GM12873 (cell line): ENCODE results near the gene CLCF1.

ENCODE experiments used
- TF ChIP-seq, protein P1 (sequence below): IDR thresholded peaks from 2 replicates; pipeline ENCODE4 v1.5.1; 2012; ENCODE audit warnings: low read depth, mild to moderate bottlenecking, moderate library complexity, low read length, control low read depth; ENCODE audit not compliant: insufficient read depth; ENCODE audit errors: missing control alignments

CLCF1 gene

GRCh38 chr11:67367761-67368227, 5.6 kb downstream of the CLCF1 start:
- TF ChIP-seq, protein P1, sequence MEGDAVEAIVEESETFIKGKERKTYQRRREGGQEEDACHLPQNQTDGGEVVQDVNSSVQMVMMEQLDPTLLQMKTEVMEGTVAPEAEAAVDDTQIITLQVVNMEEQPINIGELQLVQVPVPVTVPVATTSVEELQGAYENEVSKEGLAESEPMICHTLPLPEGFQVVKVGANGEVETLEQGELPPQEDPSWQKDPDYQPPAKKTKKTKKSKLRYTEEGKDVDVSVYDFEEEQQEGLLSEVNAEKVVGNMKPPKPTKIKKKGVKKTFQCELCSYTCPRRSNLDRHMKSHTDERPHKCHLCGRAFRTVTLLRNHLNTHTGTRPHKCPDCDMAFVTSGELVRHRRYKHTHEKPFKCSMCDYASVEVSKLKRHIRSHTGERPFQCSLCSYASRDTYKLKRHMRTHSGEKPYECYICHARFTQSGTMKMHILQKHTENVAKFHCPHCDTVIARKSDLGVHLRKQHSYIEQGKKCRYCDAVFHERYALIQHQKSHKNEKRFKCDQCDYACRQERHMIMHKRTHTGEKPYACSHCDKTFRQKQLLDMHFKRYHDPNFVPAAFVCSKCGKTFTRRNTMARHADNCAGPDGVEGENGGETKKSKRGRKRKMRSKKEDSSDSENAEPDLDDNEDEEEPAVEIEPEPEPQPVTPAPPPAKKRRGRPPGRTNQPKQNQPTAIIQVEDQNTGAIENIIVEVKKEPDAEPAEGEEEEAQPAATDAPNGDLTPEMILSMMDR: no peak

GRCh38 chr11:67366961-67367760, 6.2 kb downstream of the CLCF1 start:
- TF ChIP-seq, protein P1: no peak

GRCh38 chr11:67366546-67366945, 6.9 kb downstream of the CLCF1 start:
- TF ChIP-seq, protein P1: no peak

GRCh38 chr11:67365736-67366444, 7.5 kb downstream of the CLCF1 start:
- TF ChIP-seq, protein P1: no peak

DNA sequence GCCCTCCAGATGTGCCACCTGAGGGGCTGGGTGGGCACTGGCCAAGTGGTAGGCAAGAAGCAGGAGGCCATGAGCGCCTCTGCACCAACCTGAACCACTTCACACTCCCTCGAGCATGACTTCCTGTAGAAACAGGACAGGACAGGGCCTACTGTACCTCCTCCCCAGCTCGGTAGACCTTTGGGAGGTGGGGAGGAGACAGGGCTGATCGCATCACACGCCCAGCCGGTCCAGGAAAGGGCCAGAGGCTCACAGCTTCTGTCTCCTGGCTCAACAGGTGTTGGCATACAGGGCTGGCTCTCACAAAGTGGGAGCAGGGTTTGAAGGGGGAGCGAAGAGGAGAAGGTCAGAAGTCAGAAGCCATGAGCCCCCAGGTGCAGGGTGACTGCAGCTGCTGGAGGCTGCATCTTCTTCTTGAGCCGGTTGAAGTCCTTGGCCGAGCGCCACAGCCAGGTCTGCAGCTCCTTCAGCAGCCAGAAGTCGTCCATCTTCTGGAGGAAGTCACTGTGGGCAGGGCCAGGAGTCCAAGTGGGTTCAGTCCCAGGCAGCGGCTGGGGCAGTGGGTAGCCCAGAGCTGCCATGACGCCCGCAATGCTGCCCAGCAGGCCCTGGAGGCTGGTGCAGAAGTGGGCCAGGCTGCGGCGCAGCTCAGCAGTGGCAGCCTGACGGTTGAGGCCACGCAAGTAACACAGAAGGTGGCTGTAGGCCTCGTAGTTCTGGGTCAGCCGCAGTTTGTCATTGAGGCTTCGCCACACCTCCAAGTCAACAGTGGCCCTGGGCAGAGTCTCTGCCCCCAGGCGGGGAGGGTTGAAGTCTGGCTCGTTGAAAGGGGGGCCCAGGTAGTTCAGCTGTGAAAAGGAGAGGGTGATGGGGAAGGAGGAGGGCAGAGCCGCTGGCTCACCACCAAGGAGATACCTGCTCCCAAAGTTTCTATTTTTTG, 8.3 kb downstream of the CLCF1 start:
- TF ChIP-seq, protein P1: no peak

DNA sequence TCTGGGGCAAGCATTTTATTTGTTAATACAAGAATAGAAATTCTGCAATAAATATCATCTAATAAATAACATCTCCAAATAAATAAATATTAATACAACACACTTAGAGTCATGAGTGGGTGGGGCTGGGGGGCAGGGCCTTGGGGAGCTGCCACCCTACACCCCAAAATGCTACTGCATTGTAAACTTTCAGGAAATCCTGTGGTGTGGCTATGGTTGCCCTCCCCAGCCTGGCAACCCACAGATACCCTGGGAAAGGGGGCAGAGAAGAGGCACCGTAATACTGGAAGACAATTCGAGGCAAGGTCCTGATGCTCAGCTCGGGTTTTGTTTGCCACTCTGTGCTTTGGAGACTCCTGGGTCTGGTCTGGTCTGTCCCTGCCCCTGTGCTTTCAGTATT, 9.2 kb downstream of the CLCF1 start:
- TF ChIP-seq, protein P1: no peak
